Mammary epithelial cell (primary cell): Measurements from ENCODE around the gene ZNF181.

Source experiments
- CTCF ChIP-seq, 2 donors: IDR thresholded peaks in 1 of 2; conservative IDR thresholded peaks in 1 of 2; 2 replicates each; pipeline ENCODE4 v1.5.1; 2011 to 2012; ENCODE audit warnings: inconsistent platforms in 2 of 2, low read length in 2 of 2, mild to moderate bottlenecking in 2 of 2, control low read depth in 1 of 2, low read depth in 1 of 2; ENCODE audit not compliant: insufficient read depth in 1 of 2; ENCODE audit errors: extremely low read depth in 1 of 2
- EZH2 ChIP-seq: IDR thresholded peaks from 2 replicates; pipeline ENCODE4 v1.6.1; 2012; ENCODE audit warnings: low read length, inconsistent platforms, borderline replicate concordance

DNA sequence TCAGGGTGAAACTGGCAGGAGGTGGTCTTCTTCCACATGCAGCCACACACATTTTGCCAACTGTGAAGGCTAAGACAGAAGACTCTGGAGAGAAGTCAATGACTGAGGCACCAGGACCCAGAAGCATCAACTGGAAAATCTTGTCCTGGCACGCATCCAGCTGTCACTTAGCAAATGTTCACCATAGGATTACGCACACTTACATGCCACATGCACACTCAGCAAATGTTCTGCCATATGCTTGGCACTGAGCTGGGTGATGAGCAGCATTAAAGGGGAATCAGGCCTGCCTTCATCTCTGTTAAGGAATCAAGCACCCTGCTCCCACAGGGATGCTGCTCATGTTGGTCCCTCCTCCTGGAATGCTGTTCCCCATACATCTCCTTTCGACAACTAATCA, 33.9 kb downstream of the ZNF181 start:
- TF ChIP-seq EZH2, result no peak
- TF ChIP-seq CTCF (conservative IDR thresholded peaks at IDR 0.05 in 1 of 2, IDR thresholded peaks at IDR 0.05 in 1 of 2; ENCODE audit: extremely low read depth in 1 of 2, insufficient read depth in 1 of 2, low read depth in 1 of 2, low read length in 2 of 2), result no peak
